HG02981 (cell line): Measurements from ENCODE around the gene UQCRHL.
A peak's percentile ranks its signal among the peaks of the same experiment; 100 is the strongest.
"Not testable (repeated sequence)": the region's sequence is repeated elsewhere in the genome, so short reads cannot be mapped to it uniquely, and the experiment has no call there.

Experiments
- ATAC-seq: cut with Tn5 transposase; IDR thresholded peaks from one replicate; pipeline ENCODE4 v1.9.1; 2021; ENCODE audit warnings: mild to moderate bottlenecking, moderate library complexity; ENCODE audit not compliant: unreplicated experiment

UQCRHL gene

GRCh38 chr1:15835741-15836510 is 28.5 kb upstream of the UQCRHL start:
- ATAC-seq: peak; percentile 44

GRCh38 chr1:15835205-15835740 is 27.8 kb upstream of the UQCRHL start:
- peak; percentile 1 for ATAC-seq

GRCh38 chr1:15834406-15835204 is 27.2 kb upstream of the UQCRHL start:
- ATAC-seq: peak; percentile 48

GRCh38 chr1:15833842-15834405 is 26.5 kb upstream of the UQCRHL start:
- no peak for ATAC-seq

- no peak for ATAC-seq
Observed at GRCh38 chr1:15833069-15833679, 25.7 kb upstream of the UQCRHL start.

GRCh38 chr1:15830258-15830657 is 22.8 kb upstream of the UQCRHL start:
- no peak for ATAC-seq

- ATAC-seq: not testable (repeated sequence)
Observed at GRCh38 chr1:15828931-15829330, 21.5 kb upstream of the UQCRHL start.

- ATAC-seq: not testable (repeated sequence)
Observed at GRCh38 chr1:15827567-15827966, 20.1 kb upstream of the UQCRHL start.

- no peak for ATAC-seq
Observed at GRCh38 chr1:15826810-15827507, 19.5 kb upstream of the UQCRHL start.

GRCh38 chr1:15825800-15826199 is 18.4 kb upstream of the UQCRHL start:
- no peak for ATAC-seq

GRCh38 chr1:15820478-15820877 is 13.0 kb upstream of the UQCRHL start:
- no peak for ATAC-seq

- ATAC-seq: no peak
Observed at GRCh38 chr1:15816674-15817073, 9.2 kb upstream of the UQCRHL start.

GRCh38 chr1:15810073-15810472 is 2.6 kb upstream of the UQCRHL start:
- ATAC-seq: no peak

GRCh38 chr1:15808955-15809354 is 1.5 kb upstream of the UQCRHL start:
- ATAC-seq: no peak

- ATAC-seq: no peak
Observed at GRCh38 chr1:15807121-15807520, 328 bp downstream of the UQCRHL start.

GRCh38 chr1:15804060-15804459 is 3.4 kb downstream of the UQCRHL start:
- ATAC-seq: no peak

- ATAC-seq: no peak
Observed at GRCh38 chr1:15803380-15803779, 4.1 kb downstream of the UQCRHL start.

- ATAC-seq: no peak
Observed at GRCh38 chr1:15802234-15802965, 5.0 kb downstream of the UQCRHL start.

- ATAC-seq: no peak
Observed at GRCh38 chr1:15799928-15800835, 7.3 kb downstream of the UQCRHL start.
